Stimulated activated CD8-positive, alpha-beta memory T cell treated with anti-CD3 and anti-CD28 coated beads, Interleukin-7, amount 100 ng/mL, for 48 hours (primary cell): ENCODE results near the gene NR1D2.
"Not testable (repeated sequence)": the region's sequence is repeated elsewhere in the genome, so short reads cannot be mapped to it uniquely, and the experiment has no call there.

Experiments used
- DNase-seq, 2 donors: peaks; one replicate each; pipeline ENCODE4 v3.0.0-alpha.2; 2020; ENCODE audit warnings: low read depth in 1 of 2; ENCODE audit errors: extremely low read depth in 1 of 2

NR1D2 gene

GRCh38 chr3:24002129-24002528 is 57.0 kb downstream of the NR1D2 start:
- no peak for DNase-seq

GRCh38 chr3:24003466-24003865 is 58.4 kb downstream of the NR1D2 start:
- DNase-seq: no peak

GRCh38 chr3:24004171-24004938 is 59.3 kb downstream of the NR1D2 start:
- DNase-seq: peak in 1 of 2 donors; percentile 3

DNA sequence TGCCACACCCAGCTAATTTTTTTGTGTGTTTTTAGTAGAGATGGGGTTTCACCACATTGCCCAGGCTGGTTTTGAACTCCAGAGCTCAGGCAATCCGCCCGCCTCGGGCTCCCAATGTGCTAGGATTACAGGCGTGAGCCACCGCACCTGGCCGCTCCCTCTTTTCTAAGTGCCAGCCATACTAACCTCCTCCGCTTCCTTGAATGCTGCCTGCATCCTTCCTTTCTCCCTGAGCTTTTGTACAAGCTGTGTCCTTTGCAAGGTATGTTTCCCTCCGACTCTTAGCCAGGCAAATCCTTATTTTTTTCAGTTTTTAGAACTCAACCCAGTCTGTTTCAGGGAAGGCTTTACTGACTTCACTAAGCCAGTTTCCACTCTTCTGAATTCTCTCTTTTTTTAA is 60.6 kb downstream of the NR1D2 start:
- no peak for DNase-seq

GRCh38 chr3:24010834-24011233 is 65.7 kb downstream of the NR1D2 start:
- not testable (repeated sequence) for DNase-seq

DNA sequence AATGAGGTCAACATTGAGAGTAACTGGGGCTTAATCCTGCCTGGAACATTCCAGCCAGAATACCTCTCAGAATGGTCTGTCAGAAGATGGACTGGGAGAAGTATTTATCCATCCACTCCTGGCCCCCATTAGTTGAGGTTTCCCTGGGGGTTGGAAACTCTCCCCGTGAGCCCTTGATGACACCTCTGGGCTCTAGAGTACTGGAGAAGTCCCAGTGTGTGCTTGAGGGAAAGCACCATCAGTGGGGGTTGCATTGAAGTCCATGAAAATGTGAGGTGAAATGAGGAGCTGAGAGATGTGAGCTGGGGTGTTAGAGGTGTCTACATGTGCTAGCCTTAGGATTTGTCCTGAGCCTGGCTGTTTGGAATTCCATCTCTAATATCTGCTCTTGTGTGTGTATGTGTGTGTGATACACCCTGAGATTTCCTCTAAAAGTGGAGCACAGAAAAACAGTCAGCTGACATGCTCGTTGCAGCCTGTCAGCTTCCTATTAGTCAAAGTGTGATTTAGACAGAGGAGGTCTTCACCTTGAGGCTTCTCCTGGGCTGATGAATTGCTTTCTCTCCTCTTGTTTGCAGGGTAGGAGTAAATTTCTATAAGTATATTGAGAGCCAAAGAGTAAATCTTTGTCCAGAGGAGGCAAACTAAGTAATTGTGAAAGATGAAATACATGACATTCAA is 67.6 kb downstream of the NR1D2 start:
- DNase-seq: no peak

- DNase-seq: no peak
These were observed 72.2 kb downstream of the NR1D2 start for GRCh38 chr3:24017305-24017704.

GRCh38 chr3:24018784-24019570 is 73.9 kb downstream of the NR1D2 start:
- no peak for DNase-seq

DNA sequence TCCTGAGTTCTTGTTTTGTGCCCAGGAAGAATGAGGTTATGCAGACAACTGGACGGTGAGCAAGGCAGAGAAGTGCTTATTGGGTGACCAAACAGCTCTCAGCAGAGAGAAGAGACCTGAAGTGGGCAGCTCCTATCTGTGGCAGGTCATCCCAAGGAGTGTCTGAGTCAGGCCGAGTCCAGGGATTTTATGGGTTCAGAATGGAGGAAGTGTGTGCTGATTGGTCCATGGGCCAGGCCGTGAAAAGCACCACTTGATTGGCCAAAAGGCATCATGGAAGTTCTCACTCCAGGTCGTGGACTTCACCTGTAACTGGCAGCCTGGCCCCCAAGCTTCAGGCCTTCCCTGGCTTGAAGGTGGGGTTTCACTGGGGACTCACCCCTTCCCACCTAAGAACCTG is 74.5 kb downstream of the NR1D2 start:
- no peak for DNase-seq

GRCh38 chr3:24020036-24020691 is 75.1 kb downstream of the NR1D2 start:
- DNase-seq: no peak

GRCh38 chr3:24023197-24023596 is 78.1 kb downstream of the NR1D2 start:
- DNase-seq: no peak

- DNase-seq: no peak
These were observed 80.7 kb downstream of the NR1D2 start for GRCh38 chr3:24025805-24026204.

GRCh38 chr3:24026665-24027064 is 81.6 kb downstream of the NR1D2 start:
- DNase-seq: not testable (repeated sequence)

- DNase-seq: no peak
These were observed 82.9 kb downstream of the NR1D2 start for GRCh38 chr3:24027946-24028345.
